AG09309 (cell line): ENCODE measurements around the gene RASIP1.

Experiments used
- DNase-seq: peaks from one replicate; pipeline ENCODE4 v3.0.0-alpha.2; 2010; ENCODE audit warnings: low read depth
- H3K4me3 ChIP-seq: 2 replicates; pipeline ENCODE4 v1.5.1; 2011; ENCODE audit warnings: mild to moderate bottlenecking, low read depth, low read length, moderate library complexity; ENCODE audit not compliant: control insufficient read depth
- TF ChIP-seq, protein P1 (sequence below): IDR thresholded peaks from 2 replicates; pipeline ENCODE4 v1.5.1; 2011; ENCODE audit warnings: mild to moderate bottlenecking, low read depth, low read length, inconsistent platforms; ENCODE audit not compliant: insufficient read depth, control insufficient read depth; ENCODE audit errors: missing control alignments

Gene RASIP1

GRCh38 chr19:48749571-48750198 lies 9.3 kb upstream of the RASIP1 start:
- no peak for DNase-seq
- TF ChIP-seq, protein P1, sequence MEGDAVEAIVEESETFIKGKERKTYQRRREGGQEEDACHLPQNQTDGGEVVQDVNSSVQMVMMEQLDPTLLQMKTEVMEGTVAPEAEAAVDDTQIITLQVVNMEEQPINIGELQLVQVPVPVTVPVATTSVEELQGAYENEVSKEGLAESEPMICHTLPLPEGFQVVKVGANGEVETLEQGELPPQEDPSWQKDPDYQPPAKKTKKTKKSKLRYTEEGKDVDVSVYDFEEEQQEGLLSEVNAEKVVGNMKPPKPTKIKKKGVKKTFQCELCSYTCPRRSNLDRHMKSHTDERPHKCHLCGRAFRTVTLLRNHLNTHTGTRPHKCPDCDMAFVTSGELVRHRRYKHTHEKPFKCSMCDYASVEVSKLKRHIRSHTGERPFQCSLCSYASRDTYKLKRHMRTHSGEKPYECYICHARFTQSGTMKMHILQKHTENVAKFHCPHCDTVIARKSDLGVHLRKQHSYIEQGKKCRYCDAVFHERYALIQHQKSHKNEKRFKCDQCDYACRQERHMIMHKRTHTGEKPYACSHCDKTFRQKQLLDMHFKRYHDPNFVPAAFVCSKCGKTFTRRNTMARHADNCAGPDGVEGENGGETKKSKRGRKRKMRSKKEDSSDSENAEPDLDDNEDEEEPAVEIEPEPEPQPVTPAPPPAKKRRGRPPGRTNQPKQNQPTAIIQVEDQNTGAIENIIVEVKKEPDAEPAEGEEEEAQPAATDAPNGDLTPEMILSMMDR, result no peak
- H3K4me3 ChIP-seq, result no peak overlapping the region

DNA sequence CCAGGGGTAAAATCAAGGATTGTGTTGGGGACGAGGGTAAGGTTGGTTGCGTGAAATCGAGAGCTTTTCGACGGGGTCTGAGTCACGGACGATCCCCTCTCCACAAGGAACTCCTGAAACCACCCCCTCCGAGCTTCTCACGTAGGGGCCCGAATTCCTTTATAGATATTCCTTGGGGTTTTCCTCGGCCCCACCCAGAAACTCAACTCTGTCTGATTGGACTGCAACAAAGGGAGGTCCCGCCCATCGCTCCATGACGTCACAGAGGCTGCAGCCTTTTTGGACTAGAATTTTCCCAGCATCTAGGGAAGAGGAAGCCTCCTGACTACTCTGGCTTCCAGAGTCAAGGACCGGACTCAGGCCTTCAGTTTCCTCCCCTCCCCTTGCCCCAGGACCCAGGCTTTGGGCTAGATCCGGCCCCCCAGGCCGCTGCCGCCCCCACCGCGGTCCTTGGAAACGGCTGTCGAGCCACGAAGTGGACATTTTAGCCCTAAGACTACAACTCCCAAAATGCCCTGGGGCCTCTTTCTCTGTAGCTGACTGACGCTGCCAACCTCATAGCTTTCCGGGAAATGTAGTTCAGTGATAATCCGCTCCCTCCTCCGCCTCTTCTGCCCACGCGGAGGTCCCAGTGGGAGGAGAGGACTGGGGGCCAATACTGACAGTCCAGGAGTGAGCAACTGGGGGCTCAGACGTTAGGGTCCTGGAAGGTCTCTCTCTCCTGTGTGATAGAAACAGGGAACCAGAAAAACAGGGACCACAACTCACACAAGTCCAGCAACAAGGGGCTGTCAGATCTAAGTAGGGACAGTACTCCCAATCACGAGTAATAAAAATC lies 6.5 kb upstream of the RASIP1 start, which contains the start of gene IZUMO1:
Gene IZUMO1 (minus strand): TSS at position 172 of the 838 bp plus-strand sequence. CDS start 1,050 bp downstream, outside the sequence.
- peak within 1 kb of the TSS; percentile 54 for H3K4me3 ChIP-seq
- no peak for DNase-seq
- TF ChIP-seq, protein P1, result no peak

GRCh38 chr19:48746110-48746509 lies 5.7 kb upstream of the RASIP1 start:
- DNase-seq, result no peak
- no peak overlapping the region for H3K4me3 ChIP-seq
- TF ChIP-seq, protein P1, result no peak

DNA sequence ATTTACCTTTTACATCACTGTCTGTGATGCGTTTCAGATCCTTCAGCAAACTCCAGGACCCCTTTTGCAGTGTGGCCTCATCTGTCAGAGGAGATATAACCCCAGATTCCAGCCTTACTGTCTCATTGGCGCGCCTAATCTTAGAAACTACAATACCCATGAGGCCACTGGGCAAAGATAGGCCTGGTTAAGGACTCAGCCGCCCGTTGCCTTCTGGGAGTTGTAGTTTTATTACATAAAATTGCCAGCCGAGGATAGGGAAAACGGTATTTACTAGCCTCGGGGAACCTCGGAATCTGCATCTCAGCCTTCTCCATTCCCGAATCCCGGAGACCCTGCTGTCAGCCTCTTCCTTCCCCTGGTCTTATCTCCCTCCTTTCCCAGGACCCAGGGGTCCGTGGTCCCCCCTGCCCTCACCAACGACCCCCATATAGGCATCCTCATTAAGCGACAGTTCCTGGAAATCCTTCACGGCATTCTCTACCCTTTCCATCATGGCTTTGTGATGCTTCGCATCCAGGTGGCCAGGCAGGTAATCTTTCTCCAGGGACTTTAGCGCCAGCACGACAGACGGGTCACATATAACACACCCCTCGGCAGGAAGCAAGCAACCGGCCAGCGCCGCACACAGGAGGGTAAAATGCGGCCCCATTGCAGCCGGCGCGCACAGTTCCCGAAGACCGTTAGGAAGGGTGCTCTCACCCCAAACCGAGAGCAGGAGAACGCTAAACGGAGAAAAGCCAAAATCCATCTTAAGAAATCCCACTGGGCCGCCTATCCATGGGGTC lies 5.0 kb upstream of the RASIP1 start:
- TF ChIP-seq, protein P1, result no peak
- H3K4me3 ChIP-seq, result no peak overlapping the region
- no peak for DNase-seq

DNA sequence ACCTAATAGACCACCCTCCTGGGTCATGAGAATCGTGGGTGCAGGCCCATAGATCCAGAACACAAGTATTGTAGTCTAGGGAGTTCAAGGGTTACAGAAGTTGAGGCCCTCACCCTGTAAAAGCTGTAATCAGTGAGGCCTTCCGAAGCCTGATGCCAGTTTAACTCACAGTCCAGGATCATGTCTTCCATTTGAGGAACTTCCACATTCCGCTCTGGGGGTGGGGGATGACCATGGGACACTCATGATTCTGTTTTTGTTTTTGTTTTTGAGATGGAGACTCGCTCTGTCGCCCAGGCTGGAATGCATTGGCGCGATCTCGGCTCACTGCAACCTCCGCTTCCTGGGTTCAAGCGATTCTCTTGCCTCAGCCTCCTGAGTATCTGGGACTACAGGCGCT lies 1.7 kb upstream of the RASIP1 start:
- no peak overlapping the region for H3K4me3 ChIP-seq
- no peak for DNase-seq

More for the DNA sequence above, 1.7 kb upstream of the RASIP1 start:
- TF ChIP-seq, protein P1, result no peak
